ENCODE results near the gene TMEM181.

DNA sequence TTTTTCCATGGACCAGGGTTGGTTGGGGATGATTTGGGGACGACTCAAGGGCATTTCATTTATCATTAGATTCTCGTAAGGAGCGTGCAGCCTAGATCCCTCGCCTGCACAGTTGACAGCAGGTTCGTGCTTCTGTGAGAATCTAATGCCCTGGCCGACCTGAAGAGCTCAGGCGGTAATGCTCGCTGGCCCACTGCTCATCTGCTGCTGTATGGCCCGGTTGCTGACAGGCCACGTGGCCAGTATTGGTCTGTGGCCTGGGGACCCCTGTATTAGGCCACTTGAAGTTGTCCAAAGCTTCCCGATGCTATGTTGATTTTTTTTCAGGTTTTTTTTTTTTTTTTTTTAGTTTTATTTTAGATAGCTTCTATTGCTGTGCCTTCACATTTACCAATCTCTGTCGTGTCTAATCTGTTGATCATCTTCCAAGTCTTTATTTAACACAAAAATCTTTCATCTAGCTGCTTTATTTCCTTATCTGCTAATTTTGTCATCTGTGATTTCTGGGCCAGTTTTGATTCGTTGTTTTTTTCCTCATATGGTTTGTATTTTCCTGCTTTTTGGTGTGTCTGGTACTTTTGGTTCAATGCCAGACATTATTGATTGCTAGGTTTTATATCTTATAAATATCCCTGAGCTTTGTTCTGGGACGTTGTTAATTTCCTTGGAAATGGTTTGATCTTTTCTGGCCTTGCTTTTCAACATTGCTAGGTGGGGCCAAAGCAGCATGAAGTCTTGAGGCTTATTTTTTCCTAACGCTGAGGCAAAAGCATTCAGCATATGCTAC is 43.6 kb downstream of the TMEM181 start:
- TF ChIP-seq, protein P1, sequence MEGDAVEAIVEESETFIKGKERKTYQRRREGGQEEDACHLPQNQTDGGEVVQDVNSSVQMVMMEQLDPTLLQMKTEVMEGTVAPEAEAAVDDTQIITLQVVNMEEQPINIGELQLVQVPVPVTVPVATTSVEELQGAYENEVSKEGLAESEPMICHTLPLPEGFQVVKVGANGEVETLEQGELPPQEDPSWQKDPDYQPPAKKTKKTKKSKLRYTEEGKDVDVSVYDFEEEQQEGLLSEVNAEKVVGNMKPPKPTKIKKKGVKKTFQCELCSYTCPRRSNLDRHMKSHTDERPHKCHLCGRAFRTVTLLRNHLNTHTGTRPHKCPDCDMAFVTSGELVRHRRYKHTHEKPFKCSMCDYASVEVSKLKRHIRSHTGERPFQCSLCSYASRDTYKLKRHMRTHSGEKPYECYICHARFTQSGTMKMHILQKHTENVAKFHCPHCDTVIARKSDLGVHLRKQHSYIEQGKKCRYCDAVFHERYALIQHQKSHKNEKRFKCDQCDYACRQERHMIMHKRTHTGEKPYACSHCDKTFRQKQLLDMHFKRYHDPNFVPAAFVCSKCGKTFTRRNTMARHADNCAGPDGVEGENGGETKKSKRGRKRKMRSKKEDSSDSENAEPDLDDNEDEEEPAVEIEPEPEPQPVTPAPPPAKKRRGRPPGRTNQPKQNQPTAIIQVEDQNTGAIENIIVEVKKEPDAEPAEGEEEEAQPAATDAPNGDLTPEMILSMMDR (IDR thresholded peaks at IDR 0.05; ENCODE audit: insufficient read depth, low read length, poor library complexity, severe bottlenecking): no peak
- TF ChIP-seq EZH2phosphoT487 (conservative IDR thresholded peaks at IDR 0.05; ENCODE audit: low read length): no peak

All from SU-DHL-6 (cell line).